Suprapubic skin (tissue), 4 donors: Measurements from ENCODE around the gene NFIC. TPM values are rescaled to one million over a fixed set of nuclear protein-coding genes. Genes with fewer than 3 reads are reported as not detected.
"Not testable (repeated sequence)": the region's sequence is repeated elsewhere in the genome, so short reads cannot be mapped to it uniquely, and the experiment has no call there.

Source experiments
- DNase-seq, 2 donors: peaks; one replicate each; pipeline ENCODE4 v3.0.0-alpha.2; 2019; ENCODE audit warnings: low spot score in 2 of 2
- H3K27ac ChIP-seq: fragments of 200-600 bp; sonication (generic); one replicate; pipeline ENCODE4 v1.5.1; 2019
- H3K27me3 ChIP-seq: fragments of 200-600 bp; sonication (generic); one replicate; pipeline ENCODE4 v1.5.1; 2019
- H3K36me3 ChIP-seq: fragments of 200-600 bp; sonication (generic); one replicate; pipeline ENCODE4 v1.5.1; 2019
- H3K4me1 ChIP-seq: fragments of 200-600 bp; sonication (generic); one replicate; pipeline ENCODE4 v1.5.1; 2019
- H3K4me3 ChIP-seq: fragments of 200-600 bp; sonication (generic); one replicate; pipeline ENCODE4 v1.5.1; 2019; ENCODE audit warnings: mild to moderate bottlenecking
- H3K9me3 ChIP-seq: fragments of 200-600 bp; sonication (generic); one replicate; pipeline ENCODE4 v1.5.1; 2019
- EP300 ChIP-seq: sonication (generic); formaldehyde crosslinking; IDR thresholded peaks from one replicate; pipeline ENCODE4 v1.6.1; 2017; ENCODE audit warnings: antibody characterized with exemption
- POLR2A ChIP-seq, 2 donors: fragments of 450-650 bp; IDR thresholded peaks; one replicate each; pipeline ENCODE4 v1.6.1; 2017; ENCODE audit warnings: antibody characterized with exemption in 2 of 2, mild to moderate bottlenecking in 2 of 2, moderate library complexity in 2 of 2
- POLR2AphosphoS5 ChIP-seq, 3 donors: sonication (generic); formaldehyde crosslinking; IDR thresholded peaks; one replicate each; pipeline ENCODE4 v1.6.1; 2017; ENCODE audit warnings: antibody characterized with exemption in 3 of 3
- WGBS: methylation state at CpG from one replicate; pipeline ENCODE4 v1.1.5; 2018; 5-methylcytosine and 5-hydroxymethylcytosine counted together
- total RNA-seq, 4 donors: library from RNA; depleted of rRNA; stranded (reverse); fragments of >200 nt; gene quantifications; one replicate each; pipeline ENCODE4 v1.1.0, GENCODE V29; 2016
- TF ChIP-seq, protein P1 (sequence below), 2 donors: fragments of 200-600 bp in 1 of 2; fragments of 450-650 bp in 1 of 2; sonication (generic) in 1 of 2; IDR thresholded peaks; one replicate each; pipeline ENCODE4 v1.5.1; 2016 to 2019; ENCODE audit warnings: antibody characterized with exemption in 2 of 2, mild to moderate bottlenecking in 1 of 2, moderate library complexity in 1 of 2

Gene NFIC
- total RNA-seq, 4 donors from 2014 or later = 135 to 234 (median 194) TPM

DNA sequence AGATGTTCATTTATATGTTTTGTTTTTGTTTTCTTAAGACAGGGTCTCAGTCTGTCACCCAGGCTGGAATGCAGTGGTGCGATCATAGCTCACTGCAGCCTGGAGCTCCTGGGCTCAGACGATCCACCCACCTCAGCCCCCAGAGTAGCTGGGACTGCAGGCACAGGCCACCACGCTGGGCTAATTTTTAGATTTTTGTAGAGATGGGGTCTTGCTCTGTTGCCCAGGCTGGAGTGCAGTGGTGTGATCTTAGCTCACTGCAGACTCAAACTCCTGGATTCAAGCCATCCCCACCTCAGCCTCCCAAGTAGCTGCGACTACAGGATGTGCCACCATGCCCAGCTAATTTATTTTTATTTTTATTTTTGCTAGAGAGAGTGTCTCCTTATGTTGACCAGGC is 45.7 kb downstream of the NFIC start:
- TF ChIP-seq POLR2A (IDR thresholded peaks at IDR 0.05) (no peak), POLR2AphosphoS5 (IDR thresholded peaks at IDR 0.05) (no peak), EP300 (no peak)
- TF ChIP-seq, protein P1, sequence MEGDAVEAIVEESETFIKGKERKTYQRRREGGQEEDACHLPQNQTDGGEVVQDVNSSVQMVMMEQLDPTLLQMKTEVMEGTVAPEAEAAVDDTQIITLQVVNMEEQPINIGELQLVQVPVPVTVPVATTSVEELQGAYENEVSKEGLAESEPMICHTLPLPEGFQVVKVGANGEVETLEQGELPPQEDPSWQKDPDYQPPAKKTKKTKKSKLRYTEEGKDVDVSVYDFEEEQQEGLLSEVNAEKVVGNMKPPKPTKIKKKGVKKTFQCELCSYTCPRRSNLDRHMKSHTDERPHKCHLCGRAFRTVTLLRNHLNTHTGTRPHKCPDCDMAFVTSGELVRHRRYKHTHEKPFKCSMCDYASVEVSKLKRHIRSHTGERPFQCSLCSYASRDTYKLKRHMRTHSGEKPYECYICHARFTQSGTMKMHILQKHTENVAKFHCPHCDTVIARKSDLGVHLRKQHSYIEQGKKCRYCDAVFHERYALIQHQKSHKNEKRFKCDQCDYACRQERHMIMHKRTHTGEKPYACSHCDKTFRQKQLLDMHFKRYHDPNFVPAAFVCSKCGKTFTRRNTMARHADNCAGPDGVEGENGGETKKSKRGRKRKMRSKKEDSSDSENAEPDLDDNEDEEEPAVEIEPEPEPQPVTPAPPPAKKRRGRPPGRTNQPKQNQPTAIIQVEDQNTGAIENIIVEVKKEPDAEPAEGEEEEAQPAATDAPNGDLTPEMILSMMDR (IDR thresholded peaks at IDR 0.05) = no peak
- Histone ChIP-seq H3K9me3 (no peaks in the 10 kb centered on the region), H3K27me3 (no peaks in the 10 kb centered on the region), H3K4me3 (no peak overlapping the region), H3K4me1 (peaks cover 66% of the 10 kb centered on the region), H3K27ac (no peak overlapping the region), H3K36me3 (no peaks in the 10 kb centered on the region)
- WGBS = 94% methylated on average over 4 of the region's 4 CpGs
- no peak for DNase-seq

DNA sequence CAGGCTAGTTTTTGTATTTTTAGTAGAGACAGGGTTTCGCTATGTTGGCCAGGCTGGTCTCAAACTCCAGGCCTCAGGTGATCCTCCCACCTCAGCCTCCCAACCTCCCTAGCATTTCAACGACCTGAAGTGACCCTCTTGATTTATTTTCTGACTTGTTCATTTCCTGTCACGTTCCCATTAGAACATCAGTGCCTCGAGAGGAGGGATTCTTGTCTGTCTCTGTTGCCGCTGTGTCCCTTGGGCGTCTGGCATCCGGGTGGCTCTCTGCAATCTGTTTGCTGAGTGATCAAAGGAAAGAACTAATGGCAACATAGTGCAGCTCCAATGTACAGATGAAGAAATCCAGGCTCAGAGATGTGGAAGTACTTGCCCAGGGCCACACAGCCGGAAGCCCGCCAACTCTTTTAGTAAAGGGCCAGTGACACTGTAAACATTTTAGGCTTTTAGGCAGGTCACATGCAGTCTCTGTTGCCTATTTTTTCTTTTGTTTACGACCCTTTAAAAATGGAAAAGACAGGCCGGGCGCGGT is 47.5 kb downstream of the NFIC start:
- Histone ChIP-seq H3K9me3 (no peaks in the 10 kb centered on the region), H3K36me3 (no peaks in the 10 kb centered on the region), H3K4me3 (no peak overlapping the region), H3K4me1 (peaks cover 48% of the 10 kb centered on the region), H3K27ac (peak overlapping the region; percentile 41), H3K27me3 (no peaks in the 10 kb centered on the region)
- TF ChIP-seq, protein P1 (IDR thresholded peaks at IDR 0.05) = no peak
- no peak for TF ChIP-seq EP300
- TF ChIP-seq POLR2AphosphoS5 (IDR thresholded peaks at IDR 0.05) = no peak
- no peak for TF ChIP-seq POLR2A (IDR thresholded peaks at IDR 0.05)
- WGBS = 59% methylated on average over 13 of the region's 13 CpGs
- DNase-seq = no peak

DNA sequence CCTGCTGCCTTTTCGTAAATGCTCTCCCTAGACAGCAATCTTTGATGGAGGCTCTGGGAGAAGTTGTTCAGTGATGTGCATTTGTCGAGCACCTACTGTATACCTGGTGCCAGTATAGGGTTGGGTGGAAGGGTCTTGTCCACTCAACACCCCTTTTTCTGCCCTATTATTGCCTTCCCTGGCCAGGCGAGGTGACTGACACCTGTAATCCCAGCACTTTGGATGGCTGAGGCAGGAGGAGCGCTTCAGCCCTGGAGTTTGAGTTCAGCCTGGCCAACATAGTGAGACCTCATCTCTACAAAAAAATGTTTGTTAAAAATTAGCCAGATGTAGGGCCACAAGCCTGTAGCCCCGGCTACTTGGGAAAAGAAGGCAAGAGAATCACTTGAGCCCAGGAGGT is 49.3 kb downstream of the NFIC start:
- WGBS = 91% methylated on average over 4 of the region's 5 CpGs
- peaks cover 29% of the 10 kb centered on the region for H3K4me1 ChIP-seq
- H3K9me3 ChIP-seq = no peaks in the 10 kb centered on the region
- H3K27me3 ChIP-seq = no peaks in the 10 kb centered on the region
- TF ChIP-seq POLR2AphosphoS5 (IDR thresholded peaks at IDR 0.05) (no peak), EP300 (no peak), POLR2A (IDR thresholded peaks at IDR 0.05) (no peak)
- TF ChIP-seq, protein P1 (IDR thresholded peaks at IDR 0.05) = no peak
- H3K36me3 ChIP-seq = no peaks in the 10 kb centered on the region
- no peak overlapping the region for H3K4me3 ChIP-seq
- no peak overlapping the region for H3K27ac ChIP-seq
- no peak for DNase-seq

DNA sequence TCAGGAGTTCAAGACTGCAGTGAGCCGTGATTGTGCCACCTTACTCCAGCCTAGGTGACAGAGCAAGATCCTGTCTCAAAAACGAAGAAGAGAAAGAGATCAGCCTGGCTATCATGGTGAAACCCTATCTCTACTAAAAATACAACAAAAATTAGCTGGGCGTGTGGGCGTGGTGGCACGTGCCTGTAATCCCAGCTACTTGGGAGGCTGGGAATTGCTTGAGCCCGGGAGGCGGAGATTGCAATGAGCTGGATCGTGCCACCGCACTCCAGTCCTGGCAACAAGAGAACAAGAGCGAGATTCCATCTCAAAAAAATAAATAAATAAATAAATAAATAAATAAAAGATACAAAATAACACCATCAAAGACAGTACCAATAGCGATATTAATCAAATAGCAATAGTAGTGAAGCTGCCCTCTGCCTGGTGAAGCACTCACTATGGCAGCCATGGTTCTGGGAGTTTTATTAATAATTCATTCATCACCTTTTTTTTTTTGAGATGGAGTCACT is 53.9 kb downstream of the NFIC start:
- TF ChIP-seq POLR2A (IDR thresholded peaks at IDR 0.05) = no peak
- TF ChIP-seq POLR2AphosphoS5 (IDR thresholded peaks at IDR 0.05) = no peak
- TF ChIP-seq, protein P1 (IDR thresholded peaks at IDR 0.05) = no peak
- no peak for TF ChIP-seq EP300
- peaks cover 18% of the 10 kb centered on the region for H3K4me1 ChIP-seq
- H3K36me3 ChIP-seq = peaks cover 12% of the 10 kb centered on the region
- H3K9me3 ChIP-seq = no peaks in the 10 kb centered on the region
- WGBS = 91% methylated on average over 11 of the region's 11 CpGs
- H3K27ac ChIP-seq = no peak overlapping the region
- no peak for DNase-seq
- H3K4me3 ChIP-seq = no peak overlapping the region
- H3K27me3 ChIP-seq = no peaks in the 10 kb centered on the region

DNA sequence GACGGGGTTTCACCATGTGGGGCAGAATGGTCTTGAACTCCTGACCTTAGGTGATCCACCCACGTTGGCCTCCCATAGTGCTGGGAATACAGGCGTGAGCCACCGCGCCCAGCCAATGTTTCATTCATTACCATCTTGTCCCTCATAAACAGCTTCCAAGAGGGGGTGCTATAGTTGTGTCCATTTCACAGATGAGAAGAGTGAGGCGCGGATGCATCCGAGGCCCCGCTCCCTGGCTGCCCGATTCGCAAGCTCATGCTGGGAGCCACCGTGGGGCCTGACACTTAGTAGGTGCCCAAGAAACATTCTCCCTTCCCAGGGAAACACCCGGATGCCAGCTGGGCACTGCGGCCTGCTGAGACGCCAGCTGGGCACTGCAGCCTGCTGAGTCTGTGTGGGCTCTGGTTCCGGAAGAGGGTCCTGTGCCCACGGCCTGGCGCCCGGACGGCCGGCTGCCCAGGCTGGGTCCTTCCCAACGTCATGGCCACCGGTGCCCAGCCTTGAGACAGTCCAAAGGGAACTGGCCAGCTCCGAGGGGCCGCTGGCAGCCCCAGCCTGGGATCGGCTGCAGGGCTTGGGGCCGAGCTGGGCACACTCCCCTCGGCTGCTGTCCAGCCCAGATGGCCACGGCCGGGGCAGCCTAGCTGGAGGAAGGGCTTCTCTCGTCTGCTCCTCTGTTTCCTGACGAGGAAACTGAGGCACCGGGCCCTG is 54.7 kb downstream of the NFIC start:
- Histone ChIP-seq H3K36me3 (peaks cover 16% of the 10 kb centered on the region), H3K27ac (no peak overlapping the region), H3K4me3 (no peak overlapping the region), H3K9me3 (no peaks in the 10 kb centered on the region), H3K4me1 (peaks cover 12% of the 10 kb centered on the region), H3K27me3 (no peaks in the 10 kb centered on the region)
- TF ChIP-seq, protein P1 (IDR thresholded peaks at IDR 0.05) = no peak
- TF ChIP-seq POLR2A (IDR thresholded peaks at IDR 0.05) = no peak
- TF ChIP-seq POLR2AphosphoS5 (IDR thresholded peaks at IDR 0.05) = no peak
- TF ChIP-seq EP300 = no peak
- no peak for DNase-seq
- 84% methylated on average over 9 of the region's 33 CpGs for WGBS

DNA sequence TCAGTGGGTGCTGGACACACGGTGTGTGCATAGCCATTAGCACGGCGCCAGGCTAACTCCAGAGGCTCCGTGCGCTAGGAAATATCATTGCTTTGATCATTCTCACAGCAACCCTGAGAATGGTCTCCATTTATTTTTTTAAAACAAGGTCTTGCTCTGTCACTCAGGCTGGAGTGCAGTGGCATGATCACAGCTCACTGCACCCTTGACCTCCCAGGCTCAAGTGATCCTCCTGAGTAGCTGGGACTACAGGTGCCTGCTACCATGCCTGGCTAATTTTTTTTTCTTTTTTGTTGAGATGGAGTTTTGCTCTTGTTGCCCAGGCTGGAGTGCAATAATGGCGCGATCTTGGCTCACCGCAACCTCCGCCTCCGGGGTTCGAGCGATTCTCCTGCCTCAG is 55.3 kb downstream of the NFIC start:
- WGBS = 96% methylated on average over 12 of the region's 12 CpGs
- Histone ChIP-seq H3K4me1 (peaks cover 12% of the 10 kb centered on the region), H3K36me3 (peaks cover 21% of the 10 kb centered on the region)
- not testable (repeated sequence) for H3K9me3 ChIP-seq, H3K27ac ChIP-seq, DNase-seq, H3K4me3 ChIP-seq, H3K27me3 ChIP-seq
